HG03575 (cell line): Measurements from ENCODE around the gene CCDC134.

Experiments used
- ATAC-seq: cut with Tn5 transposase; IDR thresholded peaks from one replicate; pipeline ENCODE4 v1.9.1; 2021; ENCODE audit not compliant: unreplicated experiment, insufficient number of reproducible peaks, low FRiP score; ENCODE audit errors: extremely low read depth

The CCDC134 gene

DNA sequence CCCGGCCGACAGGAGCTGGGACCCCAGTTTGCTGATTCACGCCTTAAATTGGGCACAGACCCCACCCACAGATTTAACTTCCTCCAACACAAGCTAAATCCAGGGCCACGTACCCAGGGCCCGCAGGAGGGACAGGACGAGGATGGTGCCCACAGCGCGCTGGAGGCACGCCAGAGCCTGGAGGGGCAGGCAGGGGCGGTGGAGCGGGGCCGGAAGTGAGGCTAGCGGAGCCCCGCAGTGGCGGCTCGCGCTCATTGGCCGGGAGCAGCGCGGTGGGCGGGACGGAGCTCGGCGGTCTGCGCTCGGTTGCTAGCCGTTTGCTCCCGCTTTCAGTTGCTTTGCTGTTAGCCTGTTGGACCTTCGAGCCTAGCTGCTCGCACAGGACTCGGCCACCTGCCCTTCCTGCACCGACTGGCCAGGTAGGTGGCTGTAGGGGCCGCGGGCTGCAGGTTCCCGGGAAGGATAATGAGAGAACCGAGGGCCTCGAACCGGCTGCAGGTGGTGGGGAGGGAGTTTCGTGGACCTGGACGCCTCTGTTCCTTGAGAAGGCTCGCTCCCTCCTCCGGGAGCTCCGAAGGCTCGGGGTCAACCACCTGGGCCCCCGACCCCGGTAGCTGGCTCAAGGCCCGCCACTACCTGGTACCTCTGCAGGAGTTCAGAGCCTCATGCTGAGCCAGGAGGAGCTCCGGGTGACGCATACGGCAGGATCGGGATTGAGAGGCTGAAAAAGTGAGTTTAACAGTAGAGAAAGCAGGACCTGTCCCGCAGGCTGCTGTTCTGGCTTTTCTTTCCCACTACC, at the start of gene CCDC134:
TSS of gene CCDC134 (plus strand) at position 332 of the 799 bp plus-strand sequence. CDS start 8,212 bp downstream, outside the sequence.
- ATAC-seq, result no peak

DNA sequence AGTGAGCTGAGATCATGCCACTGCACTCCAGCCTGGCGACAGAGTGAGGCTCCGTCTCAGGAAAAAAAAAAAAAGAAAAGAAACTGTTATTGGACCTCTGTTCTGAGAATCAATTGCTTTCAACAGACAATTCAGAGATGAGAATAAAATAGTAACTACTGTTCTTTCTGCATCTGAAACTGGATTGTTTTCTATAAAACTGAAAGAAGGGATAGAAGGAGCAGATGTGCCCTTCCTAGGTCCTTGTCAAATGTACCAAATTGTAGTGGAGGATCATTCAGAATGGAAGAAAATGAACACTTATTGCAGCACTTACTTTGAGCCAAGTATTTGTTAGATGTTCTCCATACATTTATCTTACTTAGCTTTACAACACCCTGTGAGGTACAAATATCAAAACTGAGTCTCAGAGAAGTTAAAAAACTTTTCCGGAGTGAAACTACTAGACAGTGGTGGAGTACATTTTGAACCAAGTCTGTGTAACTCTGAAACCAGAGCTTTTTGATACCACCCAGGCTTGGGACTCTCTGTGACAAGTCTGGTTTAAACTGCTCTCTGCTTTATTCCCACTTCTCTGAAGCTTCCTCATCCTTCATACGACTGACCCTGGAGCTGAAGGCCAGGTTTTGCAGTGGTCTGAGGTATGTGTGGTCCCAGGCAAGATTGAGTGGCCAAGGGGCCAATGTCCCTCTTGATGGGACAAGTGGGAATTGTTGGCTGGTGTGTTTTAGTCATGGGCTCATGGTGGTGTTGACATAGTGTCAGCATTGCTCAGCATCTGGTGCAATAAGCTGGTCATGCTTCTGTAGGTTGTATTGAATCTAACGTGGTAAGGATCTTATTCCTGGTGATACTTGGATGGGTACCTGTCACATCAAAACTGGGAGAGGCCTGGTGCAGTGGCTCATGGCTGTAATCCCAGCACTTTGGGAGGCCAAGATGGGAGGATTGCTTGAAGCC, 48.2 kb upstream of the CCDC134 start:
- ATAC-seq, result no peak

DNA sequence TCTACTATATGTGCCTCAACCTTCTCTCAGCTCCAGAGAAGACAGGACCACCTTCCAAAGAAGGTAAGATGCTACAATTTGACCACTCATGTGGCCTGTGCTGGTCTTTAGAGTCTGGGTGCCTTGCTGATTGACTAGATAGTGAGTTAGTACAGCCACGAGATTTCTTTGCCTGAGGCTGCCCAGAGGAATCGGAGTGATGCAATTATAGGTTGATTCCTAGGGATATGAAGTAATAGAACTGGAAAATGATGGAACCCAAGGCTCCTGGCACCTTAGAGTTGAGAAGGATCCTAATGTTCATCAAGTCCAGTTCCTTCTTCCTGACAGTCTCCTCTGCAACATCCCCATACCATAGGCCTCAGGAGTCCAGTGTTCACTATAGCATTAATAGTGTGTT, 46.5 kb upstream of the CCDC134 start:
- ATAC-seq, result no peak

DNA sequence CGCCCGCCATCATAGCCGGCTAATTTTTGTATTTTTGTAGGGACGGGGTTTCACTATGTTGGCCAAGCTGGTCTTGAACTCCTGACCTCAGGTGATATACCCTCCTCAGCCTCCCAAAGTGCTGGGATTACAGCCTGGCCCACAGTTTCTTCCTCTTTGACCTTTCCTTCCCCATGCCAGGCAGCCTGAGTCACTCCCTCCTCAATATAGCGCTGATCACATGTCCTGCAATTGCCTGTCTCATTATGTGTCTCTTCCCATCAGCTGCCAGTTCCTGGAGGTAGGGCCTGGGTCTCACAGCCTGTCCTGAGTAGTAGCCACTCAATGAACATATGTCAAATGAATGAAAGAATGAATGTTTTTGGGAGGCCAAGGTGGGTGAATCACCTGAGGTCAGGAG, 43.0 kb upstream of the CCDC134 start:
- ATAC-seq, result no peak

DNA sequence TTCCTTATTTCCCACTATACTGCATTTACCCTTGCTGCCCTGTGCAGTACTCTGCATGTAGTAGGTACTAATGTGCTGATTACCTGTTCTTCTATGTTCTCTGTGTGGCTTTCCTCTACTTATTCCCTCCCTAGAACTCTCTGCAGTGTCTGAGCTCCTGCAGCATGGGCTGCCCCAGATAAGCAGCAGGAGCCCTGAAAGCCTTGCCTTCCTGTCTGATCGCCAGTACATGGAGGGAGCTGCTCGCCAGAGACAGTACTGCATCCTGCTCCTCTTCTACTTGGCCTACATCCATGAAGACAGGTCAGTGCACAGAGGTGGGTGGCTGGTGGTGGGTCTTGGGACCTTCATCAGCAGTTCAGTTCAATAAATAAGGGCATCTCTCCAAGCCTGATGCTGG, 42.2 kb upstream of the CCDC134 start:
- no peak for ATAC-seq

DNA sequence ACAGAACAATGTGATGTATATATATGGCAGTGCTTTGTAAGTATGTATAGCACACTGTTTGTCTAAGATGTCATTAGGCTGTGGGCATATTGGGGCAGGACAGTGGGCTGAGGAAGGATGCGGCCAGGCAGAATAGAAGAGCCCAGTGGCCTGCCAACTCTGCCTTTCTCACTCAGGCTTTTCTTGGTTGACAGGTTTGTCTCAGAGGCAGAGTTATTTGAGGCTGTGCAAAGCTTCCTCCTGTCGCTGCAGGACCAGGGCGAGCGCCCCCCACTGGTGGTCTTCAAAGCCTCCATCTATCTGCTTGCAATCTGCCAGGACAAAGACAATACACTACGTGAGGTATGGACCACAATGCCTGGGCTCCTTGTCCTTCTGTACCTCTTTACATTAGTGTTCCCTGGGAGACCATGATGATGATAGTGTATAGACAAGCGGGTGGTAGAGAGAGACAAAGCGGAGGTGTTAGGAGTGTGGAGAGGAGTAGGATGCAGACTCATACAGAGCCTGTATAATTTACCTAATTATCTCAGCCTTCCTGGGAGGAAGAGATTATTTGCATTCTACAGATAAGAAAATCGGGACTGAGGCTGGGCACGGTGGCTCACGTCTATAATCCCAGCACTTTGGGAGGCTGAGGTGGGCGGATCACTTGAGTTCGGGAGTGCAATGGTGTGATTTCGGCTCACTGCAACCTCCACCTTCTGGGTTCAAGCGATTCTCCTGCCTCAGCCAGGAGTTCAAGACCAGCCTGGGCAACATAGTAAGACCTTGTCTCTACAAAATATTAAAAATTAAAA, 37.3 kb upstream of the CCDC134 start:
- ATAC-seq, result no peak

DNA sequence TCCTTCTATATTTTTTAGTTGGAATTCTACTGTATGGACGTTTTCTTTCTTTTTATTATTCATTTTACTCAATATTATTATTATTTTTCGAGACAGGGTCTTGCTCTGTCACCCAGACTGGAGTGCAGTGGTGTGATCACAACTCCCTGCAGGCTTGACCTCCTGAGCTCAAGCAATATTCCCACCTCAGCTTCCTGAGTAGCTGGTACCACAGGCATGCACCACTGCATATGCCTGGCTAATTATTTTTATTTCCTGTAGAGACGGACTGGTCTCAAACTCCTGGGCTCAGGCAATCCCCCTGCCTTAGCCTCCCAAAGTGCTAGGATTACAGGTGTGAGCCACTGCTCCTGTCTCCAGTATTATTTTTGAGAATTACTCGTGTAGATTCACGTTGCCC, 34.0 kb upstream of the CCDC134 start:
- ATAC-seq, result no peak

DNA sequence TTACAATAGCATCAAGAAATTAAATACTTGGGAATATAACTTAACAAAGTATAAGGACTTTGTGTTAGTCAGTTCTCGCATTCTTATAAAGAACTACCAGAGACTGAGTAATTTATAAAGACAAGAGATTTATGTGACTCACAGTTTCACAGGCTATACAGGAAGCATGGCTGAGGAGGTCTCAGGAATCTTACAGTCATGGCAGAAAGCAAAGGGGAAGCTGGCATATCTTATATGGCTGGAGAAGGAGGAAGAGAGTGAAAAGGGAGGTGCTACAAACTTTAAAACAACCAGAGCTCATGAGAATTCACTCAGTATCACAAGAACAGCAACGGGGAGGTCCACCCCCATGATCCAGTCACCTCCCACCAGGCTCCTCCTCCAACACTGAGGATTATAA, 32.0 kb upstream of the CCDC134 start:
- no peak for ATAC-seq

DNA sequence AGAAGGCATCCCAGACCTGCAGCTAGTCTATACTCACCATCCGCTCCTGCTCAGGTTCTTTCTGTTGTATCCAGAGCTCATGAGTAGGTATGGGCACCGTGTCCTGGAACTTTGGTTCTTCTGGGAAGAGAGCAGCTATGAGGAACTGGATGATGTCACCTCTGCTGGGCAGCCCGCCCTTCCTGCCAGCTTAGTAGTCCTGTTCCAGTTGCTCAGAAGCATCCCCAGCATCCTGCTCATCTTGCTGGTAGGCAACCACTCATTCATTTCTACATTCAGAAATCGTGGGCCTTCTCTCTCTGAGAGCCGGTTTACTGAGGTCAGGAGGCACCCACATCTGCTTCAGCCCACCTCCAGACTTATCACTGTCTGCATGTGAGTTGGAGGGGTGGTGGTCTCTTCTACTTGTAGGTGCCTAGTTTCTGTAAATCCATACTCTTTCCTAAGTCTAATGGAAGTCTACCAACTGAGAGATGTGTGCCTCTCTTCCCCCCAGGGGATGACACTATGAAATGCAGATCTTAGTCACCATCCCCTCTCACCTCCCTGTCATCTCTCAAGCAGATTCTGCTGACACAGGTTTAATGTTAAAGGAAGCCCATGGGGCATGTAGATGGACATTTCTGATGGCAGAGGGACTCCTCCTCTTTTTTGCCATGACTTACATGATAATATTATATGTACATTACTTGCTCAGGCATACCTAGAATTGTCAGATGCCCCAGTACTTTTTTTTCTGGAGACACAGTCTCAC, 29.6 kb upstream of the CCDC134 start:
- ATAC-seq, result no peak

DNA sequence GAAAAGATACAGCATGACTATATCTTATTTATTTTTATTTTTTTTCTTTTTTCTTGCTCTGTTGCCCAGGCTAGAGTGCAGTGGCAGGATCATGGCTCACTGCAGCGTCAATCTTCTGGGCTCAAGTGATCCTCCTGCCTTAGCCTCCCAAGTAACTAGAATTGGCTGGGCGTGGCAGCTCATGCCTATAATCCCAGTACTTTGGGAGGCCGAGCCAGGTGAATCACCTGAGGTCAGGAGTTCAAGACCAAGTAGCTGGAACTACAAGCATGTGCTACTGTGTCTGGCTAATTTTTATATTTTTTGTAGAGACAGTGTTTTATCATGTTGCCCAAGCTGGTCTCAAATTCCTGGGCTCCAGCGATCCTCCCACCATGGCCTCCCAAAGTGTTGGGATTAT, 28.3 kb upstream of the CCDC134 start:
- no peak for ATAC-seq

DNA sequence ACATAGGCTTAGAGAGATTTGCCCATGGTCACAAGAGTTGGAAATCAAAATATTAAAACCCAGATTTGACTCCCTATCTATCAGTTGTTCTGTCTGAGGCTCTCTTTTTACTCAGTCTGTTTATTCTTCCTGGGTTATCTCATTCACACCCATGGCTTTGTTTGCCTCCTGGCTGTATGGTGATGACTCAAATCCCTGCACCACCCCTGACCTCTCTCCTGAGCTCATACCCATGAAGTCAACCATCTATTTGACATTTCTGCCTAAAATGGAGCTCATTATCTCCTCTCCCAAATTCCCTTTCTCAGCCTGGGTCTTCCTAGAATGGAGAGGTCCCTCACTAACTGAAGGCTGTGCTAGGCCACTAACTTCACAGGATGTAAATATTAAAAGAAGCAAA, 27.8 kb upstream of the CCDC134 start:
- no peak for ATAC-seq

DNA sequence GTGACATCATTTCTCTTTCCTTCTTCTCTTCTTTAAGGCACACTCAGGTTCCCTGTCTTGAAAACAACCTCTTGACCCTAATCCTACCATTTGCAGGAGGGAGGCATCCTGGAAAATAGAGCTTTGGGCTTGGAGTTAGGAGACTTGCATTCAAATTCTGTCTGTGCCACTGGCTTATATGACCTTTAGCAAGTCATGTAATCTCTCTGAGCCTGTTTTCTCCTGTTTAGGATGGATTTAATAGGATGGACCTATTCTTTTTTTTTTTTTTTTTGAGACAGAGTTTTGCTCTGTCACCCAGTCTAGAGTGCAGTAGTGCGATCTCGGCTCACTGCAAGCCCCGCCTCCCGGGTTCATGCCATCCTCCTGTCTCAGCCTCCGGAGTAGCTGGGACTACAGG, 25.1 kb upstream of the CCDC134 start:
- no peak for ATAC-seq

DNA sequence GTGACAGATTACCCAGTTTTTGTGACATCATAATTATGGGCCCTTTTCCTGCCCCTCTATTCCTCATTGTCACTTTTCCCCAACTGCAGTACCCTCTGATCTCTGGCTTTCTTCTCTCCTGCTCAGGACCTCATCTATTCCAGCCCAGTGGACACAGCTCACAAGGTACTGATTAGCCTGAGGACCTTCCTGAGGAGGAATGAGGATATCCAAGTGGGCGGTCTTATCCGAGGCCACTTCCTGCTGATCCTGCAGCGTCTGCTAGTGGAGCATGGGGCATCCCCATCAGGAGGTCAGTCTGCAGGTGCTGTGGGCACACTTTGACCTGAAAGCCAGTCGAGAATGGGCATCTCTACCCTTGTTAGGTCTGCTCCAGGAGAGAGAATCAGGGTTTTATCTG, 24.5 kb upstream of the CCDC134 start:
- no peak for ATAC-seq

DNA sequence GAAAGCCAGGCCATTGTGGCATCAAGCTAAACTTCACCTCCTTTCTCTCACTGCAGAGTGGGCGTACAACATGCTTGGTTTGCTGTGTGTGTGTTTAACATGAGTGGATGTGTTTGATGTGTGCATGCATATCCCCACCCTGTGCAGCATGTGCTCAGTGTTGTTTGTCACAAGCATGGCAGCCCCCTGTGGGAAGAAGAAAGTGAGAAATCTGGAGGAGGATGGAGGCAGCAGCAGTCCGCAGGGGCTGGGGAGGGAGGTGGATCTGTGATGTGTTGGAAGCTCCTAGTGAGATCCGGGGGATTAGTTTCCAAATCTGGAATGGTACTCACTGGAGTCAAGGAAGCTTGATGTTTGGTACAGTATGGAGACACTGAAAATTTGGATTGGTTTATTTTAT, 24.1 kb upstream of the CCDC134 start:
- no peak for ATAC-seq

DNA sequence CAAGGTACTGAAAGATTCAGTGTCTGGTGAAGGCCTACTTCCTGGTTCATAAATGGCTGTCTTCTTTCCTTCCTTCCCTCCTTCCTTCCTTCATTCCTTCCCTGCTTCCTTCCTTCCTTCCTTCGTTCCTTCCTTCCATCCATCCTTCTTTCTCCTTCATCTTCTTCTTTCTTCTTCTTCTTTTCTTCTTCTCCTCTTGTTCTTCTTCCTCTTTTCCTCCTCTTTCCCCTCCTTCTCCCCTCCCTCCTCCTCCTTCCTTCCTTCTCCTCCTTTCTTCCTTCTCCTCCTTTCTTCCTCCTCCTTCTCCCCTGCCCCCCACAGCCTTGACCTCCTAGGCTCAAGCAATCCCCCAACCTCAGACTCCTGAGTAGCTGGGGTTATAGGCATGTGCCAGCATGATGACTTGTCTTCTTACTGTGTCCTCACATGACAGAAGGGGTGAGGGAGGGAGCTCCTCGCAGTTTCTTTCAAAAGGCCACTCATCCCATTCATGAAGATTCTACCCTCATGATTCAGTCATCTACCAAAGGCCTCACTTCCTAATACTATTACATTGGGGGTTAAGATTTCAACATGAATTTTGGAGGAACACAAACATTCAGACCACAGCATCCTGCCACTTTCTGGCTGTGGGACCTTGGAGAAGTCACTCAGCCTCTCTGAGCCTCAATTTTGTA, 22.6 kb upstream of the CCDC134 start:
- no peak for ATAC-seq

DNA sequence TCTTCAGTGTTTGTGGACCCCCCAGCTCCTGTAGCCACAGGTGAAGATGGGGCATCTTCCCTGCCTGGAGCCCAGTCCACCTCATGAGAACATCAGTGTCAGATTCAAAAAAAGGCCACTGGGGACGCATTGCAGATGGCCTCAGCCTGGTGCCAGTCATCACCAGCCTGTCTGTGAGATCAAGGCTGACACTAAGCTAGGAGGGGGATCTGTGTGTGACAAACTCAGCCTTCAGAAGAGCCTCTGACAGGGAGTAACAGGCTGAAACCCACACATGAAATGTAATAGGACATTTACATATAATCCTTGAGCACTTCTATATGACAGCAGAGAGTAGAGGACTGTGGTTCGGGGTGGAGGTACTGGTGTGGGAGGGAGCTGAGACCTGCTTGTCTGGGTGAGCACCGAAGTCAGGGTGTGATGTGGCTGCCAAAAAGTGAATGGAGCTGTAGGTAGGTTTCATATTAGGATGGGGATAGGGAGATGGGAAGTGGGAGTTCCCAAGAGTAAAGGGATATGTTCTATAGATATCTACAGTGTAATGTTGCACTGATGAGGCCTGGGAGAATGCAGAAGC, 20.5 kb upstream of the CCDC134 start:
- no peak for ATAC-seq

DNA sequence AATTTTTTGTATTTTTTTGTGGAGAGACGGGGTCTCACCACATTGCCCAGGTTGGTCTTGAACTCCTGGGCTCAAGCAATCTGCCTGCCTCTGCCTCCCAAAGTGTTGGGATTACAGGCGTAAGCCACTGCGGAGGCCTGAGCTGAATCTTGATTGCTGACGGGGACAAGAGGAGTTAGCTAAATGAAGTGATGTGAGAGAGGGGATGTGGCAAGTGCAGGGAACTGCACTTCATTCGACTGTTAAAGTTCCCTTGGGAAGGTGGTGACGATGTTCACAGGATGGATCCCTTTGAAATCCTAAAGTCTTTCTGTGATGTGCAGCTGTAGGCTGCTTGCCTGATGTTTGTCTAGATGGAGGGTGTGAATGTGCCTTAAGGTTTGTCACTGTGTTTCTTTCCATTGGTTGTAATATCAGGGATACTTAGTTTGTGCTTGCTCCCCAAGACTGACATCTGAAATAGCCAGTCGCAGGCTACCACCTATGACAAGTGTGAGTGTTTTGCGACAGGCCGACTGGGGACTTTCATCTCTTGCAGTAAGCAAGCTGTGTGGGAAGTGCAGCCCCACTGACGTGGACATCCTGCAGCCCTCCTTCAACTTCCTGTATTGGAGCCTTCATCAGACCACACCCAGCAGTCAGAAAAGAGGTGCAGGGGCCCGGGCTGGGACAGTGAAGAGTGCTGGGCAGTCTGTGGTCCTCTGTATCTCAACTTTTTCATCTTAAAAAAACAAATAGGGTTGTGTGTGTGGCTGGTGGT, 19.6 kb upstream of the CCDC134 start:
- no peak for ATAC-seq
